Prostate gland (tissue), 2 donors: ENCODE results near the gene HOXB6. TPM values are rescaled to one million over a fixed set of nuclear protein-coding genes. Genes with fewer than 3 reads are reported as not detected.

Source experiments
- DNase-seq: peaks from one replicate; pipeline ENCODE4 v3.0.0-alpha.2; 2019; ENCODE audit warnings: low spot score
- H3K27ac ChIP-seq, 2 donors: fragments of 200-600 bp; sonication (generic); 2 replicates each; pipeline ENCODE4 v1.5.1; 2017 to 2019
- H3K27me3 ChIP-seq: fragments of 200-600 bp; sonication (generic); replicated peaks from 2 replicates; pipeline ENCODE4 v1.5.1; 2019; ENCODE audit not compliant: insufficient read depth
- H3K36me3 ChIP-seq, 2 donors: fragments of 200-600 bp; sonication (generic); 1 replicate in 1 of 2; 2 replicates in 1 of 2; pipeline versions ENCODE4 v1.5.1 to v1.8.1; 2017 to 2019
- H3K4me1 ChIP-seq: fragments of 200-600 bp; sonication (generic); replicated peaks from 2 replicates; pipeline ENCODE4 v1.5.1; 2019
- H3K4me3 ChIP-seq, 2 donors: fragments of 200-600 bp; sonication (generic); 2 replicates each; pipeline ENCODE4 v1.5.1; 2017 to 2019
- H3K9me3 ChIP-seq: fragments of 200-600 bp; sonication (generic); 2 replicates; pipeline ENCODE4 v1.5.1; 2017
- POLR2A ChIP-seq: fragments of 450-650 bp; IDR thresholded peaks from one replicate; pipeline ENCODE4 v1.6.1; 2016; ENCODE audit warnings: antibody characterized with exemption, mild to moderate bottlenecking
- POLR2AphosphoS5 ChIP-seq: sonication (generic); formaldehyde crosslinking; IDR thresholded peaks from one replicate; pipeline ENCODE4 v1.6.1; 2017; ENCODE audit warnings: antibody characterized with exemption
- WGBS: methylation state at CpG from one replicate; pipeline ENCODE4 v1.1.5; 2018; 5-methylcytosine and 5-hydroxymethylcytosine counted together
- intact Hi-C: fragments of 100-400 bp; cut with DNase I; formaldehyde crosslinking; loops from one replicate; pipeline ENCODE4 v1.14.2; 2022
- total RNA-seq, 2 donors: library from RNA; depleted of rRNA; stranded (reverse); fragments of >200 nt; gene quantifications; one replicate each; pipeline ENCODE4 v1.1.0, GENCODE V29; 2016
- TF ChIP-seq, protein P1 (sequence below), 4 experiments: fragments of 200-600 bp in 2 of 4; fragments of 450-650 bp in 2 of 4; sonication (generic) in 2 of 4; IDR thresholded peaks; 1 replicate in 3 of 4; 2 replicates in 1 of 4; pipeline ENCODE4 v1.5.1; 2016 to 2019; ENCODE audit warnings: antibody characterized with exemption in 4 of 4, mild to moderate bottlenecking in 2 of 4, moderate library complexity in 2 of 4

Gene HOXB6
- total RNA-seq, 2 donors from 2014 or later: 0.27 to 0.40 TPM

DNA sequence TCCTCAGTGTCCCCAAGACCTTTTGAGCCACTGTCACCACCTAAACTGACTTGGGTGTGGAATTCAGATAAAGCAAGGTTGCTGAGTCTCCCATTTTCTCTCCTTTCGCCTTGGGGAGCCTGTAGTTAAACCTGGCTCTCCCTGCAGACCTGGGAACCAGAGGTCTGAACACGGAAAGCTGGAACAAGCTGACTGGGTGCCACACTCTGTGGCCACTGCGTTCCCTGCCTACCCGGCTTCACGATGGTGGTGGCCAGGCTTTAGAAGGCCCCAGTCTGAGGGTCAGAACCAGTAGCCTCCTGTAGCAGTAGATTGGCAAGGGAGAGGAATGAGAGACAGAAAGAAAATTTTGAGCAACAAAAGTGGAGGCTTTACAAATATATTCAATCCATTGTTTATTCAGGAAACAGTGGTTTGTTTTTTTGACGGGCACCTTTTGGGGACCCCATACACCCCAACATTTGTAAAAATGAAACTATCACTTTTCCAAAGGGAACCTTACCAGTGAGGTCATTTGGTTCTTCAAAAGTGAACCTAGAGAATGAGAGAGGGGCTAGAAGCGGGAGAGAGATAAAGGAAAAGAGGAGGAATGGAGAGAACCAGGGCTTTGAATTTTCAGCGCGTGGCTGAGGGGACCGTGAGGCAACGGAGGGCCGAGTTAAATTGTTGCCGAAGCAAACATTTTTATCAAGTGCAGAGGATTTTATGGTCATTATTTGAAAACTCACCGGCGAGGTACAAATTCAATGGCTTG, 12.1 kb upstream of the HOXB6 start:
- H3K4me1 ChIP-seq: peaks cover 8% of the 10 kb centered on the region
- H3K27ac ChIP-seq: no peak overlapping the region
- no peak overlapping the region for H3K4me3 ChIP-seq
- H3K27me3 ChIP-seq: peaks cover 60% of the 10 kb centered on the region
- intact Hi-C loops: loop anchor here (5.0 kb wide), 2 partner anchors 280 to 595 kb away; no protein-coding TSS in a partner anchor
- no peak for DNase-seq
- TF ChIP-seq, protein P1, sequence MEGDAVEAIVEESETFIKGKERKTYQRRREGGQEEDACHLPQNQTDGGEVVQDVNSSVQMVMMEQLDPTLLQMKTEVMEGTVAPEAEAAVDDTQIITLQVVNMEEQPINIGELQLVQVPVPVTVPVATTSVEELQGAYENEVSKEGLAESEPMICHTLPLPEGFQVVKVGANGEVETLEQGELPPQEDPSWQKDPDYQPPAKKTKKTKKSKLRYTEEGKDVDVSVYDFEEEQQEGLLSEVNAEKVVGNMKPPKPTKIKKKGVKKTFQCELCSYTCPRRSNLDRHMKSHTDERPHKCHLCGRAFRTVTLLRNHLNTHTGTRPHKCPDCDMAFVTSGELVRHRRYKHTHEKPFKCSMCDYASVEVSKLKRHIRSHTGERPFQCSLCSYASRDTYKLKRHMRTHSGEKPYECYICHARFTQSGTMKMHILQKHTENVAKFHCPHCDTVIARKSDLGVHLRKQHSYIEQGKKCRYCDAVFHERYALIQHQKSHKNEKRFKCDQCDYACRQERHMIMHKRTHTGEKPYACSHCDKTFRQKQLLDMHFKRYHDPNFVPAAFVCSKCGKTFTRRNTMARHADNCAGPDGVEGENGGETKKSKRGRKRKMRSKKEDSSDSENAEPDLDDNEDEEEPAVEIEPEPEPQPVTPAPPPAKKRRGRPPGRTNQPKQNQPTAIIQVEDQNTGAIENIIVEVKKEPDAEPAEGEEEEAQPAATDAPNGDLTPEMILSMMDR (IDR thresholded peaks at IDR 0.05): no peak
- TF ChIP-seq POLR2AphosphoS5 (no peak), POLR2A (no peak)
- 19% methylated on average over 15 of the region's 15 CpGs for WGBS
- no peaks in the 10 kb centered on the region for H3K9me3 ChIP-seq
- H3K36me3 ChIP-seq: no peaks in the 10 kb centered on the region

GRCh38 chr17:48615963-48616716, 11.4 kb upstream of the HOXB6 start:
- Histone ChIP-seq H3K4me1 (peaks cover 8% of the 10 kb centered on the region), H3K27ac (no peak overlapping the region), H3K36me3 (no peaks in the 10 kb centered on the region), H3K27me3 (peaks cover 56% of the 10 kb centered on the region), H3K9me3 (no peaks in the 10 kb centered on the region), H3K4me3 (no peak overlapping the region)
- TF ChIP-seq POLR2AphosphoS5: no peak
- TF ChIP-seq POLR2A: no peak
- TF ChIP-seq, protein P1 (IDR thresholded peaks at IDR 0.05): no peak
- intact Hi-C loops: loop anchor here (5.0 kb wide), 2 partner anchors 279 to 594 kb away; no protein-coding TSS in a partner anchor
- no peak for DNase-seq
- WGBS: 24% methylated on average over 16 of the region's 17 CpGs

- Histone ChIP-seq H3K9me3 (no peaks in the 10 kb centered on the region), H3K36me3 (no peaks in the 10 kb centered on the region), H3K4me1 (peaks cover 8% of the 10 kb centered on the region), H3K4me3 (no peak within 1 kb of the TSS), H3K27ac (no peak within 1 kb of the TSS), H3K27me3 (peaks cover 50% of the 10 kb centered on the region)
- no peak for DNase-seq
- intact Hi-C loops: loop anchor here (5.0 kb wide), 2 partner anchors 278 to 593 kb away; no protein-coding TSS in a partner anchor
- WGBS: 13% methylated on average over 41 of the region's 41 CpGs
- TF ChIP-seq, protein P1 (IDR thresholded peaks at IDR 0.05): no peak
- TF ChIP-seq POLR2A (no peak), POLR2AphosphoS5 (no peak)
These were observed 10.5 kb upstream of the HOXB6 start, which contains the start of gene HOXB8 for GRCh38 chr17:48615047-48615962. HOXB8 (minus strand) TSS chr17:48615292; CDS start chr17:48614704, 588 bp downstream.

DNA sequence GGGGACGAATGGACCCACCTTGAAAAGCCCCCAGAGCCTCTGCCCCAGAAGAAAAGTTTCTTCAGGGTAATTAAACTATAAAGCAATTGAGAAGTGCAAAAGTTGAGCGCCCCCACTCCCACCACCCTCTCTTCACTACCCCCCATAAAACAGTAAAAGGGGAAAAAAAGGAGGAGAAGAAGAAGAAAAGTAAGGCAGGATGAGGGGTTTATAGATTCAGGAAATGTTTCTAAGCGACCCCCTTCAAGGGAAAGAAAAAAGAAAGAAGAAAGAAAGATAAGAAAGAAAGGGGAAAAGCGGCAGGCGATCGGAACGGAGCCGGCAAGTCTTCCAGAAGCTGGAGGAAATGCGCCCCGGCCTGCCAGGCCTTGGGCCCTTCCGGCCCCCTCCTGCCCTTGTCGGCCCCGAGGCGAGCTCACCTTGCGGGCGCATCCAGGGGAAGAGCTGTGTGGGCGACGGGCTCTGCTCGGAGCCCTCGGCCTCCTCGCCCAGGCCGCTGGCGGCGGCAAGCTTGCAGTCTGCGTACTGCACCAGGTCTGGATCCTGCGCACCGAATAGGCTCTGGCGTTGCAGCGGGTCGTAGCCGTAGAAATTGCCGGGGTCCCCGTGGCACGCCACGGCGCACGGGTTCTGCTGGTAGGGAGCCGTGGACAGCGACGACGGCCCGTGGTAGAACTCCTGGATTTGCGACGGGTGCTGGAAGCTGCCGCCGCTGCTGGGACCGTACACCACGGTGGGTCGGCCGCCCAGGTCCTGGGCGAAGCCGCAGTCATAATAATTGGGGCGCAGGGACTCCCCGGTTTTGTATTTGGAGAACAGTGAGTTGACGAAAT, 9.3 kb upstream of the HOXB6 start:
- Histone ChIP-seq H3K27ac (no peak overlapping the region), H3K4me3 (no peak overlapping the region), H3K36me3 (no peaks in the 10 kb centered on the region), H3K9me3 (no peaks in the 10 kb centered on the region), H3K4me1 (peaks cover 4% of the 10 kb centered on the region), H3K27me3 (peaks cover 53% of the 10 kb centered on the region)
- WGBS: 6% methylated on average over 55 of the region's 55 CpGs
- intact Hi-C loops: no loop called here
- TF ChIP-seq POLR2A: no peak
- TF ChIP-seq POLR2AphosphoS5: no peak
- TF ChIP-seq, protein P1 (IDR thresholded peaks at IDR 0.05): no peak
- DNase-seq: no peak
